Epithelial cell of alveolus of lung (primary cell): ENCODE measurements around the gene CUL2. TPM values are rescaled to one million over a fixed set of nuclear protein-coding genes. Genes with fewer than 3 reads are reported as not detected.

Source experiments
- total RNA-seq: library from RNA; depleted of rRNA; stranded (reverse); fragments of >200 nt; gene quantifications from 2 replicates; pipeline ENCODE4 v1.2.1, GENCODE V29; 2015

The CUL2 gene
- total RNA-seq, result 22.5 and 25.9 TPM in 2 replicates

DNA sequence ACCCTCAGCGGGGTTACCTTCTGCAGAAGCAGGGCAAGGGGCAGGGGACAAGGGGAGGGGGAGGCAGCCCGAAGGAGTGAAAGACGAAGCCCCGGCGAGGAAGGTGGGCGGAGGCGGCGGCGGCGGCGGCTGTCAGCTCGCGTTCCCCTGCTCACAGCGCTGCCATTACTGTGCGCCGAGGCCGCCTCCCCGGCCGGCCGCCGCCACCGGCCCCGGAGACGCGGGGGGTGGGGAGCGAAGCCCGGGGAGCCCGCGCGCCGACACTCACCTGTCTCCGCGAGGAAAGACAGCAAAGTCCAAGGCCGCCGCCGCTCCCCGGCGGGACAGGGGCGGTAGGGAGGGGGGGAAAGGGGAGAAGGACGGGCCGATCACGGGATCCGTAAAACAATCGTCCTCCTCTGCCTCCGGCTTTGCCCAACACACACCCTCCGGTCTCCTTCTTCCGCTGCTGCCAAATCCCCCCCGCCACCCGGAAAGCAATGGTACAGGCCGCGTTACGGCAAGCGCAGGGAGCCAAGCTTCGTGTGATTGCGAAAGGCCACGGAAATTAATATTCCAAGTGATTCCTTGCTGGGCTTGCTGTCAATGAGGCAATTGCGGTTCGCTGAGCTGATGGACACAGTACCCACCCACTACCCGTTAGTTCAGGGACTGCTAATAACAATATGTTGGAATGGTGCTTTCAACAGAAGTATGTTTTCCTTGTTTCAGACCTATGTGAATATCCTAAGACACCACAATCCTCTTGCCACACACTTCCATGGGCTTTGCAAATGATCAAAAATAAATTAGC is at the start of gene CUL2:
TSS of gene CUL2 (minus strand) at position 180 of the 793 bp plus-strand sequence. CDS start 19,024 bp downstream, outside the sequence.

DNA sequence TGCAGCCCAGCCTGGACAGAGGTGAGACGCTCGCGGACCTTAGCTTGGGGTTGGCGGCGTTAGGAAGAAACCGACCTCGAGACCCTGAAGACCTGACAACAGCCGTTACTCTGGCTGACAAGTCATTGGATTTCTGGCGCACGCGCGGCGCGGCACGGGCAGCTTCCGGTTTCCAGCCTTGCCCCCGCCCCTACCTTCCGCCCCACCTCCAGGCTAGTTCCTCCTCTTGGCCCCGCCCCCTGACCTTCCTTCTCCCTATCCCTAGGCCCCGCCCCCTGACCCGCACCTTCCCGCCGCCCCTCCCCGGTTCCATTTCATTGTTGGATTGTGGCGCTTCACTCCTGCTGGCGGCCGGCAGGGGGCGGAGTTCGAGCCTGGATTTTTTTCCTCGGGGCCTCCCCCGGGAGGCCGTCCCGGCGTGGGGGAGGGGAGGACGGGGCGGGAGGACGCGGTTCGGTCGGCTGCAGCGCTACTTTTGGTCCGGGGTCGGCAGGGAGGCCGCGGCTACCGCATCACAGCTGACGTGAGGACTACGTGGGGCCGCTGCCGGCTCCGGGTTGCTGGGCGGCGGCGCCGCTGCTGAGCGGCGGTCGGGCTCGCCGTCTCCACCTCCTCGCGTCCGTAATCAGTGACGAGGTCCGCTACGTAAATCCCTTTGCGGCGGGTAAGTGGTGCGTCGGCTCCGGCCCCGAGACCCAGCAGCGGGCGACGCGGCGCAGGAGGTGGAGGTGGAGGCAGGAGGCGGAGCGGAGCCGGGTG is 36.6 kb upstream of the CUL2 start, which contains the start of gene CREM:
TSS of gene CREM (plus strand) at position 317 of the 759 bp plus-strand sequence. CDS start 10,990 bp downstream, outside the sequence.

Other genes starting within 250 kb of the CUL2 start
- gene CREM, start 36.5 kb upstream of the CUL2 start, total RNA-seq, result 34.4 and 47.8 TPM in 2 replicates
- gene CCNY, start 246.2 kb upstream of the CUL2 start, total RNA-seq, result 29.5 and 34.0 TPM in 2 replicates